ENCODE data around the gene MMD.
"Not testable (repeated sequence)": the region's sequence is repeated elsewhere in the genome, so short reads cannot be mapped to it uniquely, and the experiment has no call there.

MMD gene

GRCh38 chr17:55391244-55391757, 30.3 kb downstream of the MMD start:
- no peak for FAIRE-seq

- FAIRE-seq: no peak
These were observed 31.2 kb downstream of the MMD start for GRCh38 chr17:55390364-55390977.

- FAIRE-seq: not testable (repeated sequence)
These were observed 31.9 kb downstream of the MMD start for GRCh38 chr17:55389715-55390114.

DNA sequence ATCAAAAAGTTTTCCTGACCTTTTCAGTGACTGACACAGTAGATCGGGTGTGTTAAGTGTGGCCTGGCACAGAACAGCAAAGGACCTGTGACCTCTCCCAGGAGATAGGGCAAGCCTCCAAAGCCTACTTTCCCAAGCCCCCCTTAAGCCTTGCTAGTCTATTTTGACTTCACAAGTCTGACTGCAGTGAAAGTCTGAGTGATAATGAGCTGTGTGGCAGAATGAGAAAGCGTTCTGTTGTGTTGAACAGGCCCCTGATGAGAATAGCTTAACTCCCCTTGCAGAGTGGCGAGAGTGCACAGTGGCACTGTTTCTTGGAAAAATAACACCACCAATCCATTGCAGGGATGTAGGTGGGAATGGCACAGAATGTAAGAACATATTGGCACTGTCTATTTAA, 32.8 kb downstream of the MMD start:
- FAIRE-seq: no peak

DNA sequence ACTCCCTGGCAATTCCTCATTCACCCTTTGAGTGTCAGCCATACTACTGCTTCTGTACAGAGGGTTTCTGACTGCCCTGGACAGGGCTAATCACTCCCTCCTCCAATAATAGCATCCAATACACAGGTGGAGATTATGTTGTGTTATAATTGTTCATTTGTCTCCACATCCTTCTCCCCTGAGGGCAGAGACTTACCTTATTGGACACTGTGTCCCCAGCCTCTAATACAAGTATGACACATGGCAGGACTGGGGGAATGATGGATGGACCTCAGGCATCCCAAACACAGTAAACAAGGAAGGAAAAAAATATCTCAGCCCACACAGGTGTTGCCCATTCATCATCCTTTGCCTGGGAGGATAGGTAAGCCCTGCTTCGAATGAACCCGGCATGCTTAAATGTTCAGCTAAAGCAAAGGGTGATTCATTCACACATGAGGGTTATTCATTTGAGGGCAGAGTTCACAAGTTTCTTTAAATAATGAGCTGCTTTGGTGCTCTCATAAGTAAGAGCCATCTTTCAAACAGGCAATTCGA, 34.8 kb downstream of the MMD start:
- no peak for FAIRE-seq

DNA sequence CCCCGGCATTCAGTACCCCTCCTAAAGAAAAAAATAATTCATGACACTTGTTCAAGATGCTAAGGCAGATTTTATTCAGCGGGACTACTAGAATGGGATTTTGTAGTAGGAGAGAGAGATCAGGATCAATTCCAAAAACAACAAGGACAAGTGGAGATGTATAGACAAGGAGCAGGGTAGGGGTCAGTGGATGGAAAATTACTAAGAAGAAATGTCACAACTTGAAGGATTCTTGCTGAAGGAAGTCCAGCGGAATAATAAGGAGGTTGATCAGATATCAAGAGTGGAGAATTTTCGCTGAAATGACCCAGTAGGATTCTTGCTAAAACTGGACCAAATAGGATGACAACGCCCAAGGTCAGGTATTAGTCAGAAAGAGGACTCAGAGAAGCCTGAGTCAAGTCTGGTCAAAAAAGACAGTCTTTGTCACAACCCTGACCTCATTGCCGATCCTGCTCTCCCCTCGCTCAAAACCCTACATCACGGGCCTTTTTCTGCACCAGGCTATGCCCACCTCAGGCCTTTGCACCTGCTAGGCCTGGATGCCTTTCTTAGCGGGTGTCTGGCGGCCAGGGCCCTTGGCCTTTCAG, 36.9 kb downstream of the MMD start:
- FAIRE-seq: no peak

- no peak for FAIRE-seq
These were observed 37.6 kb downstream of the MMD start for GRCh38 chr17:55383771-55384642.

DNA sequence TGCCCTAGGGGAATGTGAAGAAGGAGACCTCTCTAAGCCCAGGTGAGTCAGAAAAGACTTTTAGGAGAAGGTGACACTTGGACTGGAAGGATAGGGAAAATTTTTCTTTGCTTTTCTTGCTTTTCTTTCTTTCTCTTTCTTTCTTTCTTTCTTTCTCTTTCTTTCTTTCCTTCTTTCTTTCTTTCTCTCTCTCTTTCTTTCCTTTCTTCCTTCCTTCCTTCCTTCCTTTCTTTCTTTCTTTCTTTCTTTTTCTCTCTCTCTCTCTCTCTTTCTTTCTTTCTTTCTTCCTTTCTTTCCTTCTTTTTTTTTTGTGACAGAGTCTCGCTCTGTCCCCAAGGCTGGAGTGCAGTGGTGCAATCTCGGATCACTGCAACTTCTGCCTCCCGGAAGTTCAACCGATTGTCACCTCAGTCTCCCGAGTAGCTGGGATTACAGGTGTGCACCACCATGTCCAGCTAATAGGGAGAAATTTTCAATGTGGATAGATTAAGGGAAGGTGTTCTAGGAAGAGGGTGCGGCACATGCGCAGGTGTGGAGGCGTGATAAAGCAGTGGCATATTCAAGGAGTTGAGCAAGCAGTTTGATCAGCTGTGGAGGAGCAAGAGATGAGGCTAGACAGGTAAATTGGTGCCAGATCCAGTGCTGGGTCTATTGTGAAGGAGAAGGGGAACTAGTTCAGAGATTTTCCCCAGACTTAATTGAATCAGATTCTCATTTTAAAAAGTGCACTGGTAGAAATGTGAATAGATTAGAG, 40.4 kb downstream of the MMD start:
- FAIRE-seq: no peak

DNA sequence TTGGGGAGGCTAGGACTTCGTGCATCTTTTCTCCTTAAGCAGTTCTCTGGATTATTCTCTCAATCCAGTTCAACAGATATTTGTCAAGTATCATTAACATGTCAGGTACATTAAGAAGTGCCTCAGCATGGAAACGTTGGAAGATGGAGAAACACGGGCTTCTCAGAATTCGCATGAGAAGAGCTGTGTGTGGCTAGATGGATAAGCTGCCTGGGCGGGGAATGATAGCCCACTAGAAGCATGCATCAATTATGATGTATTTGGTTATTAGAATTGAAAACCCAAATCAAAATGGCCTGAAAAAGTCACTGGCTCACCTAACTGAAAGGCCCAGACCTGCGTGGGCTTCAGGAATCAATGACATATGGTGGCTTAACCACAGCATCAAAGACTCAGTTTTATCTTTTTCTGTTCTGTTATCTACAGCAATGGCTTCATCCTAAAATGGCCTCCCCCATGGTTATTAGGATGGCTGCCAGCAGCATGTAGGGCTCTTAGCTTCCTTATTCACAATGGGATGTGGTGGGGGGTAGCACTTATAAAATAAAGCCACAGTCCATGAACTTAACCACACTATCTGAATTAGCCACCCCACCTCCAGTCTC, 43.9 kb downstream of the MMD start:
- FAIRE-seq: no peak

DNA sequence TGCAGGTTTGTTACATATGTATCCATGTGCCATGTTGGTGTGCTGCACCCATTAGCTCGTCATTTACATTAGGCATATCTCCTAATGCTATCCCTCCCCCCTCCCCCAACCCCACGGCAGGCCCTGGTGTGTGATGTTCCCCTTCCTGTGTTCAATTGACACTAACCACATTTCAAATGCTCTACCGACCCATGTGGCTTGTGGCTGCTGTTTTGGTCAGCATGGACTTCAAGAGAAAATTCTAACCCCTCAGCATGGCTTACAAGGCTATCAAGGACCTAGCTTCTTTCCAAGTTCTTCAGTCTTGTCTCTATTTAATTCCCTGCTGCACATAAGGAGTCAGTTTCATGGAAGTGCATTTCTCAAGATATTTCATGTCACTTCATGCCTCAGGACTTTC, 52.9 kb downstream of the MMD start:
- FAIRE-seq: no peak

DNA sequence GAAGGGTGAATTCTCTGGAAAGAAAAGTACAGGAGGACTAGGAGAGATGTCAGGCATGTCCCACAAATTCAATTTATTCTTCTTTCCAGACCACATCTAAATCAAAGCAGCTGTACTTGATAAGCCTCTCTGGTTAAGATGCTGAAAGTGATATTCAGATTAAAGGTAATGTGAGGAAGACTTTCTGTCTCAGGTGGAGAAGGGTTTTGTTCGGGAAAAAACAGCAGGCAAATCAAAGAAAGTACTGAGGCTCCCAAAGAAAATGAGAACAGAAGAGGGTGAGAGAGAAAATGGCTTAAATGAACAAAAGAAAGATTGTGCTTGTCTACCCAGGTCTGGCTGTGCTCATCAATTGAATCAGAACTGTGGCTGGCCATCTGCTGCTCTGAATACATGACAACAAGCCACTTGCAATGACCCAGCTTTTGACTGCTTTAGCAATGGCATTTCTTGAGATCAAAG, 55.6 kb downstream of the MMD start:
- no peak for FAIRE-seq

DNA sequence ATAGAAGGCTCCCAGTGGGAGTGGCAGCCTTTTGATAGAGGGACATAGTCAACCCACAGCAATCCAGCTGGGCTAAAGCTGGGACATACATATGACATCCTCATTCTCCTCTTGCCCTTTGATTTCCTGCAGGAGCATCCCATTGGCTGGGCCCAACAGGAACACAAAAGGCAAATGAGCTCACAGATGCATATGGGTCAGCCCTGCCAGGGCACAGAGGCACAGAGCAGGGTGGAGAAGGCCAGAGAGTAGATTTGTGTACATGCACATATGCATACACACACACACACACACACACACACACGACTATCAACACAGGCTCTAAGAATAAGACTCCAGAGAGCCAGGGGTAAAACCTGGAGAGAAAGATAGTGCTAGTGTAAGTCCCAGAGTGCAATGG, 58.6 kb downstream of the MMD start:
- FAIRE-seq: no peak

- no peak for FAIRE-seq
These were observed 60.7 kb downstream of the MMD start for GRCh38 chr17:55360971-55361370.

DNA sequence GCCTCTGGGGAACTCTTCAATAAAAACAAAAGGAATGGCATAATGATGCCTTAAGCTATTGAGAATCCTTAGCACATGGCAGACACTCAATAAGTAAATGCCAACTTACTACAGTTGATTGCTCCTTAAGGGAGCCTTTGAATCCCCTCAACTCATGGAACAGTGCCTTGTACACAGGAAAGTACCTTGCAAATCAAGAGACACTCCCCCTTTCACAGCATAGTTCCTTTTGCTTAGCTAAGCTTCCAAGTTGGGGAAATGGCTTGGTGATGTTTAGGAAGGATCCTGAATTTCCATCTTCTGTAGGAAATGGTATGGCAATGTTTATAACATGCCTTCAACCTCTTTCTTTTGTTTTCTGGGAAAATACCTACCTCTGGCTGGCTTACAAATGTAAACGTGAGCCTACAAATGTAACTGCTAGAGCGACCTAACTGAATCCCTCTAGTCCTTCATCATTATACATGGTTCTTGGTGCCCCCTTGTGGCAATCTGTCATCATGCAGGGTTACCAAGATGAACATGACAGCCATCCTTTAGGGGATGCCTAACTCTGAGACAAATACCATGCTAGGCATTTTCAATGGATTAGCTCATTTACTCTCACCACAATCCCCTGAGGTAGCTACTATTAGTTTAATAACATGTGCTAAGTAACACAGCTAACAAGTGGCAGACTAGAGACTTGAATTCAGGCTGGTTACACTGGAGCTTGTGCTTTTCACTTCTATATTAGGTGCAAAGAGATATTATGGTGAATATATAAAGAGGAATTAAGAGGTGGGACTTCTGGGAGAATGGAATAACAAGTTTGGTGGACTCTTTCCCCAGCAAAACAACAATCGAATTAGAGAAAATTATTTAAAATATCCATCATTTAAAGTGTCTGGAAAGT, 65.0 kb downstream of the MMD start:
- no peak for FAIRE-seq

- no peak for FAIRE-seq
These were observed 66.7 kb downstream of the MMD start for GRCh38 chr17:55354941-55355340.

GRCh38 chr17:55354010-55354409, 67.6 kb downstream of the MMD start:
- FAIRE-seq: no peak

- FAIRE-seq: no peak
These were observed 70.4 kb downstream of the MMD start for GRCh38 chr17:55351226-55351625.

- FAIRE-seq: no peak
These were observed 70.8 kb downstream of the MMD start for GRCh38 chr17:55350825-55351205.

- FAIRE-seq: peak; percentile 76
These were observed 72.8 kb downstream of the MMD start for GRCh38 chr17:55348749-55349354.

- FAIRE-seq: no peak
These were observed 74.3 kb downstream of the MMD start for GRCh38 chr17:55347341-55347740.

DNA sequence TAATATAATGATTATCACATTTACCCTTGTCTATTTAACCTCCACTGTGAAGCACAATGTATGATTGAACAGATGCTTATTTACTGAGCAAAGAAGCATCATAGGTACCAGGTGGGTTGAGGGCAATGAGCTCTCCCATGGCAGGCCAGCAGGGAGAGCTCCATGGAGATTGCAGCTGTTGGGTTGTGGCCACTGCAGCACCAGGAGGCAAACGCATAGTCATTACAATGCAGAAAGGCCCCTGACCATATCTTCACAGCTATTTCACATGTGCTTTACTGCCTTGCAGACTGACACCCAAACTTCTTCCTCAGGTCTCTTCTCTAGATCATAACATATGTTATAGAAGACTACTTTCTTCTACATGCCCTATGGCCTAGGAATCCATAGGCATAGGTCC, 75.0 kb downstream of the MMD start:
- FAIRE-seq: no peak
